GM12874 (cell line): ENCODE measurements around the gene OLAH.

Experiments used
- TF ChIP-seq, protein P1 (sequence below): IDR thresholded peaks from 2 replicates; pipeline ENCODE4 v1.5.1; 2011; ENCODE audit warnings: low read depth, mild to moderate bottlenecking, control low read depth, low read length, moderate library complexity; ENCODE audit not compliant: insufficient read depth

OLAH gene

GRCh38 chr10:15067154-15067553 is 23.4 kb downstream of the OLAH start:
- TF ChIP-seq, protein P1, sequence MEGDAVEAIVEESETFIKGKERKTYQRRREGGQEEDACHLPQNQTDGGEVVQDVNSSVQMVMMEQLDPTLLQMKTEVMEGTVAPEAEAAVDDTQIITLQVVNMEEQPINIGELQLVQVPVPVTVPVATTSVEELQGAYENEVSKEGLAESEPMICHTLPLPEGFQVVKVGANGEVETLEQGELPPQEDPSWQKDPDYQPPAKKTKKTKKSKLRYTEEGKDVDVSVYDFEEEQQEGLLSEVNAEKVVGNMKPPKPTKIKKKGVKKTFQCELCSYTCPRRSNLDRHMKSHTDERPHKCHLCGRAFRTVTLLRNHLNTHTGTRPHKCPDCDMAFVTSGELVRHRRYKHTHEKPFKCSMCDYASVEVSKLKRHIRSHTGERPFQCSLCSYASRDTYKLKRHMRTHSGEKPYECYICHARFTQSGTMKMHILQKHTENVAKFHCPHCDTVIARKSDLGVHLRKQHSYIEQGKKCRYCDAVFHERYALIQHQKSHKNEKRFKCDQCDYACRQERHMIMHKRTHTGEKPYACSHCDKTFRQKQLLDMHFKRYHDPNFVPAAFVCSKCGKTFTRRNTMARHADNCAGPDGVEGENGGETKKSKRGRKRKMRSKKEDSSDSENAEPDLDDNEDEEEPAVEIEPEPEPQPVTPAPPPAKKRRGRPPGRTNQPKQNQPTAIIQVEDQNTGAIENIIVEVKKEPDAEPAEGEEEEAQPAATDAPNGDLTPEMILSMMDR = no peak

- TF ChIP-seq, protein P1 = no peak
Measured at GRCh38 chr10:15068802-15069201, 25.1 kb downstream of the OLAH start.

DNA sequence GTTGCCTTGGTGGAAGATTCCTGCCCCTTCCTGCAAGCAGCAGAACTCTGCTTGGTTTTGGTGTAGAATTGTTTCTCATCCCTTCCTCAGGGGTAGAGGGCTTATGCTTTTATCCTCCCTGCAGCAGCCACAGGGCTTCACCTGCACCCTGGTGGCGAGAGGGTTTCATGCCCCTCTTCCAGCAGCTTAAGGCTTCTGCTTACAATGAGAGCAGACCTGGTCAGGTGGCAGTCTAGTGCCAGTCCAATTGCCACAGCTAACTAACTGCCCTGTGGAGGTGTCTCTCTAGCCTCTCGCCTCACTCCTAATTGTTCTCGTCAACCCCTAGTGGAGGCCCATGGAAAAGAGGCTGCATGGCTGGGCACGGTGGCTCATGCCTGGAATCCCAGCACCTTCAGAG is 25.5 kb downstream of the OLAH start:
- TF ChIP-seq, protein P1 = no peak

- TF ChIP-seq, protein P1 = no peak
Measured at GRCh38 chr10:15072358-15072757, 28.6 kb downstream of the OLAH start.

DNA sequence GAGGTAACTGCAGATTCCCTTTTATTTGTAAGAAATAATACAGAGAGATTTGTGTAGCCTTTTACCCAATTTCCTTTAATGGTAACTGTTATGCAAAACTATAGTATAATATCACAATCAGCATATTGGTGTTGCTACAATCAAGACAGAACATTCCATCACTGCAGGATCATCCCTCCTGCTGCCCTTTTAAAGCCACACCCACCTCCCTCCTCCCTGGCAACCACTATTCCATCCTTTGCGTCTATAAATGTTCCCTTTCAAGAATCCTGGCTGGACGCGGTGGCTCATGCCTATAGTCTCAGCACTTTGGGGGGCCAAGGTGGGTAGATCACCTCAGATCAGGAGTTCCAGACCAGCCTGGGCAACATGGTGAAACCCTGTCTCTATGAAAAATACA is 31.7 kb downstream of the OLAH start:
- TF ChIP-seq, protein P1 = no peak

DNA sequence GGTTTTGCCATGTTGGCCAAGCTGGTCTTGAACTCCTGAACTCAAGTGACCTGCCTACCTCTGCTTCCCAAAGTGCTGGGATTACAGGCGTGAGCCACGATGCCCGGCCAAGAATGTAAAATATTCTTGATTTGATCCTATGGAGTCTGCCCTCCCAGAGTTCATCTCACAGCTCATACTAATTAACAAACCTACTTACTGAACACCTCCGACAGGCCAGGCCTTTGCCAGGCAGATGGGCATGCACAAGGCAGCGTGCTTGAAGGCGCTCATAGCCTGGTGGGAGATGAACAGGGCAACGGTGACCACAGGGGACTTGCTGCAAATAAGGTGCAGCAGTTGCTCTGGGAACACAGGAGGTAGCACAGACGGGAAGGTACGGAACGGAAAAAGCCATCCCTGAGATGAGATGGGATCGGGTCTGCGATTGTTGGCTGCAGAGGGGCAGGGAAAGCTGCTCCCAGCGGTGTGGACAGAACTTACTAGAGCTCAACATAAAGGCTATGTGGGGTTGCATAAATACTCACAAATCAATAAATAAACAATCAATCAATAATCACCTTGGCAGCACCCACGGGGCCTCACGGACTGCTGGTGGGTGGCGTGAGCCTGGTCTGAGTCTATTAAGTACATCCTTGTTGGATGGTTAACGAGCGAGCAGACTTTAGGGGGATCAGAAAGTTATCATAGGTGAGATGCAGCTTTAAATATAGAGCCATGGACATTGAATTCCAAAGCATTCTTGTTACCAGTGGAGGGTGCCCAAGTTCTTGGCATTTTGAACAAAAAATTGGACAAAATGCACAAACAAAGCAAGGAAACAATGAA is 40.1 kb downstream of the OLAH start:
- TF ChIP-seq, protein P1 = no peak

DNA sequence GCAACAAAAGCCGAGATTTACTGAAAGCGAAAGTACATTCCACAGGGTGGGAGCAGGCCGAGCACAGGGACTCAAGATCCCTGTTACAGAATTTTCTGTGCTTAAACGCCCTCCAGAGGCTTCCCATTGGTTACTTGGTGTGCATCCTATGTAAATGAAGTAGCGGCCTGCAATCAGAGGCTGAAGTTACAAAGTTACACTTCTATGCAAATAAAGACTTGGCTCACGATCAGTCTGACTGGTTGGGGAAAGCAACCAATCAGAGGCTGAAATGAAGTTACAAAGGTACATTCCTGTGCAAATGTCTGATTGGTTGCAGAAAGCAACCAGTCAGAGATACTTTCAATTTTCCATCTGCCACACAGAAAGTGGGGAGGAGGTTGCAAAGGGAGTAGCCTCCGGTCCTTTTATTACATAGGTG is 40.8 kb downstream of the OLAH start:
- TF ChIP-seq, protein P1 = no peak
